Measurements from ENCODE around the gene ZNG1C.
"Not testable (repeated sequence)": the region's sequence is repeated elsewhere in the genome, so short reads cannot be mapped to it uniquely, and the experiment has no call there.

GRCh38 chr9:68306391-68306964, 64.7 kb downstream of the ZNG1C start:
- TF ChIP-seq EZH2 (IDR thresholded peaks at IDR 0.05); POLR2AphosphoS5 (IDR thresholded peaks at IDR 0.05; ENCODE audit: borderline replicate concordance, low read depth, low read length); FOXP2 (optimal IDR thresholded peaks at IDR 0.05; ENCODE audit: control extremely low read depth, extremely low read length, insufficient read depth): not testable (repeated sequence)

All from SK-N-MC (cell line).